Colonic mucosa (tissue), 4 donors: ENCODE results near the gene KCTD17. TPM values are rescaled to one million over a fixed set of nuclear protein-coding genes. Genes with fewer than 3 reads are reported as not detected.

Experiments
- DNase-seq: peaks from one replicate; pipeline ENCODE4 v3.0.0-alpha.2; 2020
- H3K27ac ChIP-seq: fragments of 200-600 bp; one replicate; pipeline ENCODE4 v1.8.0; 2021
- H3K27me3 ChIP-seq: fragments of 200-600 bp; one replicate; pipeline ENCODE4 v1.8.0; 2021
- H3K36me3 ChIP-seq: fragments of 200-600 bp; one replicate; pipeline ENCODE4 v1.8.0; 2021
- H3K4me1 ChIP-seq: fragments of 200-600 bp; one replicate; pipeline ENCODE4 v1.8.0; 2021; ENCODE audit warnings: mild to moderate bottlenecking
- H3K4me3 ChIP-seq: fragments of 200-600 bp; one replicate; pipeline ENCODE4 v1.8.0; 2021
- H3K9ac ChIP-seq, 2 donors: one replicate each; pipeline ENCODE4 v1.7.0; 2013; ENCODE audit warnings: control low read depth in 2 of 2, low read depth in 2 of 2, low read length in 2 of 2
- H3K9me3 ChIP-seq: fragments of 200-600 bp; one replicate; pipeline ENCODE4 v1.8.0; 2021
- CTCF ChIP-seq: fragments of 200-600 bp; IDR thresholded peaks from one replicate; pipeline ENCODE4 v1.8.0; 2022; ENCODE audit warnings: antibody characterized with exemption, mild to moderate bottlenecking
- intact Hi-C: fragments of 100-400 bp; cut with DNase I; formaldehyde crosslinking; loops from one replicate; pipeline ENCODE4 v1.14.1; 2022
- total RNA-seq, 2 donors: library from RNA; stranded (reverse); fragmentation: NEBNext Ultra II Directional in 1 of 2; extraction: Animal tissue kit (Norgen Biotek cat#: 25700) in 1 of 2; gene quantifications; one replicate each; pipeline ENCODE4 v1.2.1, GENCODE V29; 2021
- donor health status: healthy.
- donor health status: DM: no; HTN: no; CAD: no.
- donor health status: DM: no; HTN: no; CAD: no.

The KCTD17 gene
- total RNA-seq, 2 donors from 2014 or later, result 25.4 to 39.9 TPM

GRCh38 chr22:37057226-37057625 lies 5.7 kb downstream of the KCTD17 start:
- intact Hi-C loops, result no loop called here

GRCh38 chr22:37057796-37058510 lies 6.4 kb downstream of the KCTD17 start:
- intact Hi-C loops, result no loop called here
- no peak for TF ChIP-seq CTCF
- H3K9me3 ChIP-seq, result no peaks in the 10 kb centered on the region
- no peak overlapping the region for H3K27ac ChIP-seq
- no peak overlapping the region for H3K4me3 ChIP-seq
- H3K27me3 ChIP-seq, result no peaks in the 10 kb centered on the region
- no peak overlapping the region for H3K9ac ChIP-seq
- no peaks in the 10 kb centered on the region for H3K36me3 ChIP-seq
- no peak for DNase-seq
- peaks cover 11% of the 10 kb centered on the region for H3K4me1 ChIP-seq

More at GRCh38 chr22:37057226-37057625, 5.7 kb downstream of the KCTD17 start:
- DNase-seq, result no peak
- H3K9ac ChIP-seq, result no peak overlapping the region
- H3K4me3 ChIP-seq, result no peak overlapping the region
- H3K36me3 ChIP-seq, result no peaks in the 10 kb centered on the region
- no peak for TF ChIP-seq CTCF
- H3K27ac ChIP-seq, result no peak overlapping the region
- H3K4me1 ChIP-seq, result peaks cover 15% of the 10 kb centered on the region
- H3K27me3 ChIP-seq, result no peaks in the 10 kb centered on the region
- H3K9me3 ChIP-seq, result no peaks in the 10 kb centered on the region

- Histone ChIP-seq H3K9me3 (no peaks in the 10 kb centered on the region), H3K27me3 (no peaks in the 10 kb centered on the region), H3K4me1 (peaks cover 1% of the 10 kb centered on the region), H3K4me3 (no peak overlapping the region), H3K9ac (no peak overlapping the region), H3K27ac (no peak overlapping the region), H3K36me3 (no peaks in the 10 kb centered on the region)
- no peak for DNase-seq
- intact Hi-C loops, result no loop called here
- TF ChIP-seq CTCF, result no peak
These were observed 7.6 kb downstream of the KCTD17 start for GRCh38 chr22:37058917-37059701.

GRCh38 chr22:37059876-37060449 lies 8.4 kb downstream of the KCTD17 start:
- TF ChIP-seq CTCF, result no peak
- Histone ChIP-seq H3K36me3 (no peaks in the 10 kb centered on the region), H3K27me3 (no peaks in the 10 kb centered on the region), H3K27ac (no peak overlapping the region), H3K4me1 (no peaks in the 10 kb centered on the region), H3K4me3 (no peak overlapping the region), H3K9me3 (no peaks in the 10 kb centered on the region), H3K9ac (no peak overlapping the region)
- no peak for DNase-seq
- intact Hi-C loops, result no loop called here

- no peak for DNase-seq
- no peaks in the 10 kb centered on the region for H3K27me3 ChIP-seq
- H3K9me3 ChIP-seq, result no peaks in the 10 kb centered on the region
- TF ChIP-seq CTCF, result no peak
- intact Hi-C loops, result no loop called here
- no peaks in the 10 kb centered on the region for H3K4me1 ChIP-seq
- H3K9ac ChIP-seq, result no peak overlapping the region
- H3K4me3 ChIP-seq, result no peak overlapping the region
- no peaks in the 10 kb centered on the region for H3K36me3 ChIP-seq
- no peak overlapping the region for H3K27ac ChIP-seq
These were observed 9.5 kb downstream of the KCTD17 start for GRCh38 chr22:37060801-37061610.
